Psoas muscle (tissue), 8 donors: ENCODE measurements around the gene EIPR1. TPM values are rescaled to one million over a fixed set of nuclear protein-coding genes. Genes with fewer than 3 reads are reported as not detected.

Experiments used
- ATAC-seq, 4 donors: fragments of 200-7000 bp; cut with Tn5 transposase; one replicate each; pipeline ENCODE4 v1.9.1; 2020; ENCODE audit warnings: moderate library complexity in 3 of 4, mild to moderate bottlenecking in 2 of 4
- DNase-seq, 2 donors: peaks; one replicate each; pipeline ENCODE4 v3.0.0-alpha.2; 2020
- H3K27ac ChIP-seq: fragments of 200-600 bp; one replicate; pipeline ENCODE4 v1.8.0; 2022
- H3K27me3 ChIP-seq, 3 donors: fragments of 200-600 bp in 1 of 3; one replicate each; pipeline versions ENCODE4 v1.6.1 to v1.8.0; 2013 to 2022; ENCODE audit warnings: low read length in 2 of 3, mild to moderate bottlenecking in 2 of 3, moderate library complexity in 1 of 3; ENCODE audit not compliant: insufficient read depth in 3 of 3
- H3K36me3 ChIP-seq, 2 donors: fragments of 200-600 bp in 1 of 2; one replicate each; pipeline versions ENCODE4 v1.6.1 to v1.8.0; 2013 to 2022; ENCODE audit warnings: low read depth in 1 of 2, mild to moderate bottlenecking in 1 of 2, moderate library complexity in 1 of 2; ENCODE audit not compliant: insufficient read depth in 1 of 2
- H3K4me1 ChIP-seq: fragments of 200-600 bp; one replicate; pipeline ENCODE4 v1.8.0; 2022
- H3K4me3 ChIP-seq: fragments of 200-600 bp; one replicate; pipeline ENCODE4 v1.8.0; 2022; ENCODE audit warnings: mild to moderate bottlenecking
- H3K9me3 ChIP-seq: fragments of 200-600 bp; one replicate; pipeline ENCODE4 v1.8.0; 2022
- WGBS, 3 donors: extraction: QIAGEN DNeasy Blood & Tissue Kit; methylation state at CpG; one replicate each; pipeline versions ENCODE4 v1.1.6 to v1.1.7; 2013; 5-methylcytosine and 5-hydroxymethylcytosine counted together
- intact Hi-C, 2 donors: fragments of 100-400 bp; cut with DNase I; formaldehyde crosslinking; loops; one replicate each; pipeline versions ENCODE4 v1.11.0 to v1.14.2; 2022
- polyA plus RNA-seq, 3 donors: library from polyadenylated mRNA; stranded (reverse); fragments of 200-250 nt; gene quantifications; one replicate each; pipeline ENCODE4 v1.2.3, GENCODE V29; 2013
- total RNA-seq, 4 donors: library from RNA; stranded (reverse); fragmentation: NEBNext Ultra II Directional in 2 of 4; extraction: Animal tissue kit (Norgen Biotek cat#: 25700) in 2 of 4; gene quantifications; one replicate each; pipeline versions ENCODE4 v1.2.1 to v1.2.4, GENCODE V29; 2021 to 2023
- TF ChIP-seq, protein P1 (sequence below): fragments of 200-600 bp; IDR thresholded peaks from one replicate; pipeline ENCODE4 v1.8.0; 2022; ENCODE audit warnings: antibody characterized with exemption
- donor health status: healthy with polysubstance abuse.
- donor health status: DM: no; HTN: no; CAD: no; lungs with moderate emphysema.
- donor health status: Bipolar disorder and iron deficiency.
- donor health status: healthy.
- donor health status: DM: yes; HTN: yes; CAD: no.
- donor health status: DM: no; HTN: no; CAD: no.
- donor health status: DM: no; HTN: no; CAD: no.
- donor health status: DM: yes; HTN: yes; CAD: no.

EIPR1 gene
- total and polyA plus RNA-seq, 7 donors = 9.7 to 42.1 (median 12.5) TPM

DNA sequence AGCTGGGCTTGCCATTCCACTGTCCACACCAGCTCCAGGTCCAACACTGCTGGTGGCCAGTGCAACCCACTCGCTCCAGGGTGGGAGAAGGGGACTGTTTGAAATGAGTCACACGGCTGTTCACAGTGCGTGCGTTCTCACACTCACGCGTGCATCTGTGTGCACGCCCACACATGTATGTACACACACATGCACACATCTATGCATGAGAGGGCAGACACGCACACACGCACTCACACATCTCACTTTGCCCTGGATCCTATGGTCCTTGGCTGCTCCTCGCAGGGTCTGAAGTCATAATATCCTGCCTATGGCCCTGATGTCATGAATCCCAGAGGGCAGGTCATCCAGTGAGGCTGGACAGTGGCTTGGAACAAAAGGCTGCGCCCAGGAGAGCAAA is 182.8 kb downstream of the EIPR1 start:
- TF ChIP-seq, protein P1, sequence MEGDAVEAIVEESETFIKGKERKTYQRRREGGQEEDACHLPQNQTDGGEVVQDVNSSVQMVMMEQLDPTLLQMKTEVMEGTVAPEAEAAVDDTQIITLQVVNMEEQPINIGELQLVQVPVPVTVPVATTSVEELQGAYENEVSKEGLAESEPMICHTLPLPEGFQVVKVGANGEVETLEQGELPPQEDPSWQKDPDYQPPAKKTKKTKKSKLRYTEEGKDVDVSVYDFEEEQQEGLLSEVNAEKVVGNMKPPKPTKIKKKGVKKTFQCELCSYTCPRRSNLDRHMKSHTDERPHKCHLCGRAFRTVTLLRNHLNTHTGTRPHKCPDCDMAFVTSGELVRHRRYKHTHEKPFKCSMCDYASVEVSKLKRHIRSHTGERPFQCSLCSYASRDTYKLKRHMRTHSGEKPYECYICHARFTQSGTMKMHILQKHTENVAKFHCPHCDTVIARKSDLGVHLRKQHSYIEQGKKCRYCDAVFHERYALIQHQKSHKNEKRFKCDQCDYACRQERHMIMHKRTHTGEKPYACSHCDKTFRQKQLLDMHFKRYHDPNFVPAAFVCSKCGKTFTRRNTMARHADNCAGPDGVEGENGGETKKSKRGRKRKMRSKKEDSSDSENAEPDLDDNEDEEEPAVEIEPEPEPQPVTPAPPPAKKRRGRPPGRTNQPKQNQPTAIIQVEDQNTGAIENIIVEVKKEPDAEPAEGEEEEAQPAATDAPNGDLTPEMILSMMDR = no peak
- H3K27me3 ChIP-seq = no peaks in the 10 kb centered on the region
- H3K4me1 ChIP-seq = peaks cover 4% of the 10 kb centered on the region
- H3K9me3 ChIP-seq = no peaks in the 10 kb centered on the region
- H3K27ac ChIP-seq = no peak overlapping the region
- intact Hi-C loops = loop anchor here in 1 of 2 donors (5.0 kb wide), 1 partner anchor 107 kb away; no protein-coding TSS in a partner anchor
- H3K36me3 ChIP-seq = peaks cover 0 to 20% of the 10 kb centered on the region in 2 donors
- DNase-seq (peak in 1 of 2 donors; percentile 12), ATAC-seq (no peak)
- H3K4me3 ChIP-seq = no peak overlapping the region
- 96 to 97% (median 97%) methylated on average over 11 of the region's 11 CpGs for WGBS, 3 donors

DNA sequence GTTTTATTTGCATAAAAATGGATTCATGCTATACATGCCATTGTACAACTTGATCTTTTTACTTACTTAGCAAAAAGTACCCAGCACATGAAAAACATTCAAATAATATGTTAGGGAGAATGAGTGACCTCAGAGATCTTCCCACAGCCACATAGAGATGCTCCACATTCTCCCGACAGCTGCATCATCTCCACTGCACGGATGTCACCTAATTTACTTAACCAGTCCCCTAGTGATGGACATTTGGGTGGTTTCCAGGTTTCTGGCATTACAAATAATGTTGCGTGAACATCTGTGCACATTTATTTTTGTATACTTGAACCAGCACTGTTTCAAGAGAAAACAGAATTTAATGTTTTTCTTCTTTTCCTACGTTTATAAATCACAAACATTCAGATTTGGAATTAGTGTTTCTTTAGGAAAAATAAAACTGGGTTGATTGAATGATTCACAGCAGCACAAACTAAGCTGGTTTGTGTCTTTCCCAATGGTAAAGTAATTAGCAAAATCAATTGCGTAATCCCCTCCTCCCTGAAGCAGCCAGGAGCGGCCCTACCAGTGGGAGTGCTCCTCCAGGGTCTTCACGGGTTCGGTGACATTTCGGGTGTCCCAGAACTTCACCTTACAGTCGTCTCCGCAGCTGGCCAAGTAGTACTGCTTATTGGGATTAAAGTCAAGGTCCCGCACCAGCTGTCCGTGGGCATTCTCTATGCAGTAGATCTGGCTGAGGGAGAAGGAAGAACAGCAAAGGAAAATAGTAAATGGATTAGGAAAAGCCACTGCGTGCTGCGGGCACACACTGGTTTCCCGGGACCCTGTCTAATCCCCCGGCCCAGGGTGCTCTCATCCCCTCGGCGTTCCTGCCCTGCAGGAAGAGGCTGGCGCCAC is 183.9 kb downstream of the EIPR1 start:
- H3K4me3 ChIP-seq = no peak overlapping the region
- H3K36me3 ChIP-seq = peaks cover 0 to 32% of the 10 kb centered on the region in 2 donors
- WGBS, 3 donors = 51 to 64% (median 55%) methylated on average over 20 of the region's 20 CpGs
- TF ChIP-seq, protein P1 = no peak
- no peak for ATAC-seq
- H3K4me1 ChIP-seq = peaks cover 4% of the 10 kb centered on the region
- DNase-seq = no peak
- intact Hi-C loops = loop anchor here (1.0 to 5.0 kb wide), 2 partner anchors 109 to 110 kb away; no protein-coding TSS in a partner anchor
- no peak overlapping the region for H3K27ac ChIP-seq
- H3K9me3 ChIP-seq = no peaks in the 10 kb centered on the region
- H3K27me3 ChIP-seq = no peaks in the 10 kb centered on the region

DNA sequence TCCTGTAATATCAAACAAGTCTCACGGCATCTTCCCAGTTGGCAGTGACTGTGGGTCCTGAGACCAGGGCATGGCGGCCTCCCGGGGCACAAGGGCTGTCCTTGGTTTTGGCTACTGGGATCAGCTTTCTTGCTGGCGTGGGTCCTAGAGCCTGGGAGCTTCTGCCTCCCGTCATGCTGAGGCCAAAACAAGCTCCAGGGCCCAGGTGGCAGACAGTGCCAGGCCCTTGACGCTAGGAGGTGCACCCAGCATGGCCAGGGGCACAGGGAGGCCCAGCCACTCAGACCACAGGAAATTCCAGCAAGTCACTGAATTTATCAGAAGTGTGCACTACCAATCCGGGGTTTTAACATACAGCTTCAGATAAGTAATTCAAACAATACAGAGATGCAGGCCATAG is 184.7 kb downstream of the EIPR1 start:
- Histone ChIP-seq H3K27me3 (no peaks in the 10 kb centered on the region), H3K4me3 (no peak overlapping the region), H3K36me3 (peaks cover 0 to 33% of the 10 kb centered on the region in 2 donors), H3K27ac (no peak overlapping the region), H3K4me1 (peaks cover 4% of the 10 kb centered on the region), H3K9me3 (no peaks in the 10 kb centered on the region)
- intact Hi-C loops = loop anchor here (1.0 to 5.0 kb wide), 2 partner anchors 109 to 110 kb away; no protein-coding TSS in a partner anchor
- ATAC-seq (peak; percentile 89 to 99 (median 96)), DNase-seq (peak; percentile 51 to 79)
- TF ChIP-seq, protein P1 = peak; percentile 41
- 31 to 52% (median 37%) methylated on average over 7 of the region's 7 CpGs for WGBS, 3 donors

DNA sequence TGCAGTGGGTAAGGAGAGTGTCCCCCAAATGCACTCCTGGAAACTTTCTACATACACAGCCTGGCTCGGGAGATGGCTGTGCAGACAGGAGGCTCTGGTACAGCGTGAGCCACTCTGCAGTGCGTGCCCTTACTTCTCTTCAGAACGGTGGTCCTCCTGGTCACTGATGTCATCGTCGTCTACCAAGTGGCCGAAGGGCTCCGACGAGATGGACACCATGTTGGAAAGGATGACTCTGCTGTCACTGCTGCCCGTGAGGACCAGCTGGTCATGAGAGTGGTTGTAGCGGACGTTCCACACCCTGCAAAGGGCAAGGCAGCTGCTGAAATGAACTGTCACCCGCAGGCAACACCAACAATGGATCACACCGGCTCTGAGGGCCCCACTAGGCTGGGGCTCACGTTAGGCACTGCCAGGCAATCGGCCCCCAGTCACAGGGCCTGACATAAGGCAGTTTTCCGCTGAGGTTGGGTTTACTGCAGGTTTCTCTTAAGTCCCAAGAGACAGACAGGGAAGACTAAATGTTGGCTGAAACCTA is 185.3 kb downstream of the EIPR1 start:
- Histone ChIP-seq H3K4me3 (no peak overlapping the region), H3K4me1 (peaks cover 4% of the 10 kb centered on the region), H3K36me3 (peaks cover 0 to 33% of the 10 kb centered on the region in 2 donors), H3K27me3 (no peaks in the 10 kb centered on the region), H3K27ac (no peak overlapping the region), H3K9me3 (no peaks in the 10 kb centered on the region)
- no peak for ATAC-seq
- peak in 1 of 2 donors; percentile 32 for DNase-seq
- intact Hi-C loops = loop anchor here in 1 of 2 donors (5.0 kb wide), 1 partner anchor 110 kb away; no protein-coding TSS in a partner anchor
- TF ChIP-seq, protein P1 = no peak
- WGBS, 3 donors = 89 to 91% (median 90%) methylated on average over 17 of the region's 17 CpGs
